GM18508 (cell line): ENCODE results near the gene RNF25.
A peak's percentile ranks its signal among the peaks of the same experiment; 100 is the strongest.
"Not testable (repeated sequence)": the region's sequence is repeated elsewhere in the genome, so short reads cannot be mapped to it uniquely, and the experiment has no call there.

Experiments used
- ATAC-seq: cut with Tn5 transposase; IDR thresholded peaks from one replicate; pipeline ENCODE4 v1.9.1; 2021; ENCODE audit warnings: moderate number of reproducible peaks; ENCODE audit not compliant: insufficient read depth, unreplicated experiment

The RNF25 gene

GRCh38 chr2:218671654-218672566 is at the start of gene RNF25, which contains the start of gene STK36:
RNF25 (minus strand) TSS chr2:218672002; CDS start chr2:218671970, 32 bp downstream.
STK36 (plus strand) TSS chr2:218672086; CDS start chr2:218672830, 744 bp downstream.
- ATAC-seq = no peak

GRCh38 chr2:218721488-218721887 is 49.7 kb upstream of the RNF25 start:
- ATAC-seq = no peak

- no peak for ATAC-seq
Observed at GRCh38 chr2:218720048-218721041, 48.5 kb upstream of the RNF25 start.

GRCh38 chr2:218719457-218719856 is 47.7 kb upstream of the RNF25 start:
- ATAC-seq = no peak

- no peak for ATAC-seq
Observed at GRCh38 chr2:218718058-218718457, 46.3 kb upstream of the RNF25 start.

GRCh38 chr2:218717262-218717661 is 45.5 kb upstream of the RNF25 start:
- ATAC-seq = no peak

GRCh38 chr2:218716070-218716469 is 44.3 kb upstream of the RNF25 start:
- ATAC-seq = no peak

GRCh38 chr2:218713922-218714321 is 42.1 kb upstream of the RNF25 start:
- ATAC-seq = no peak

GRCh38 chr2:218711550-218711929 is 39.7 kb upstream of the RNF25 start:
- ATAC-seq = no peak

- peak; percentile 45 for ATAC-seq
Observed at GRCh38 chr2:218710687-218711549, 39.1 kb upstream of the RNF25 start, which contains the start of gene TTLL4. TTLL4 (plus strand) TSS chr2:218710835; CDS start chr2:218737677, 26,842 bp downstream.

GRCh38 chr2:218710334-218710686 is 38.5 kb upstream of the RNF25 start:
- no peak for ATAC-seq

- ATAC-seq = no peak
Observed at GRCh38 chr2:218709908-218710307, 38.1 kb upstream of the RNF25 start.

- peak; percentile 35 for ATAC-seq
Observed at GRCh38 chr2:218708086-218708485, 36.3 kb upstream of the RNF25 start.

- ATAC-seq = no peak
Observed at GRCh38 chr2:218703341-218703740, 31.5 kb upstream of the RNF25 start.

GRCh38 chr2:218701806-218702205 is 30.0 kb upstream of the RNF25 start:
- ATAC-seq = no peak

- no peak for ATAC-seq
Observed at GRCh38 chr2:218698885-218699284, 27.1 kb upstream of the RNF25 start.

GRCh38 chr2:218694405-218695145 is 22.8 kb upstream of the RNF25 start:
- ATAC-seq = no peak

GRCh38 chr2:218691234-218691633 is 19.4 kb upstream of the RNF25 start:
- ATAC-seq = no peak

- ATAC-seq = not testable (repeated sequence)
Observed at GRCh38 chr2:218687400-218688060, 15.7 kb upstream of the RNF25 start.
